ENCODE data around the gene CCL18. TPM values are rescaled to one million over a fixed set of nuclear protein-coding genes. Genes with fewer than 3 reads are reported as not detected.

CCL18 gene
- total RNA-seq, 1 experiment from 2014 or later, result not detected

GRCh38 chr17:36016555-36016954, 47.5 kb upstream of the CCL18 start:
- Histone ChIP-seq H3K79me2 (ENCODE audit: low read depth) (no peaks in the 10 kb centered on the region), H3K27ac (no peak overlapping the region), H3K27me3 (ENCODE audit: insufficient read depth, low read depth) (peaks cover 76% of the 10 kb centered on the region), H2AFZ (no peak overlapping the region), H3K9me2 (ENCODE audit: insufficient read depth) (no peaks in the 10 kb centered on the region), H3K4me2 (no peak overlapping the region), H4K20me1 (ENCODE audit: insufficient read depth) (no peaks in the 10 kb centered on the region), H3K4me3 (no peak overlapping the region), H3K9me3 (ENCODE audit: insufficient read depth, low read depth) (no peaks in the 10 kb centered on the region), H3K36me3 (ENCODE audit: low read depth) (no peaks in the 10 kb centered on the region), H3F3A (ENCODE audit: insufficient read depth, low read depth) (no peaks in the 10 kb centered on the region), H3K4me1 (replicated peaks; ENCODE audit: insufficient read depth) (no peaks in the 10 kb centered on the region)
- POLR2A ChIA-PET (ENCODE audit: unreplicated experiment), result no interaction called here
- no TSS peak for BruUV-seq (replicated peaks)
- intact Hi-C loops (cut with micrococcal nuclease; ENCODE audit: unreplicated experiment), result no loop called here
- no peak for DNase-seq
- CTCF ChIA-PET, result no interaction called here
- TF ChIP-seq EZH2 (IDR thresholded peaks at IDR 0.05; ENCODE audit: low read depth) (no peak), CTCF (conservative IDR thresholded peaks at IDR 0.05) (no peak)

GRCh38 chr17:36017799-36018198, 46.3 kb upstream of the CCL18 start, which contains the start of gene CCL23:
Gene CCL23 (minus strand): TSS chr17:36017972. CDS start chr17:36017897, 75 bp downstream.
- H3K4me3 ChIP-seq, result no peak within 1 kb of the TSS
- ChIA-PET POLR2A (ENCODE audit: unreplicated experiment) (no interaction called here), CTCF (no interaction called here)
- peaks cover 76% of the 10 kb centered on the region for H3K27me3 ChIP-seq (ENCODE audit: insufficient read depth, low read depth)
- TF ChIP-seq EZH2 (IDR thresholded peaks at IDR 0.05; ENCODE audit: low read depth) (no peak), CTCF (conservative IDR thresholded peaks at IDR 0.05) (no peak)
- intact Hi-C loops (cut with micrococcal nuclease; ENCODE audit: unreplicated experiment), result no loop called here
- no TSS peak for BruUV-seq (replicated peaks)
- no peak within 1 kb of the TSS for H3K27ac ChIP-seq
- no peaks in the 10 kb centered on the region for H3K9me3 ChIP-seq (ENCODE audit: insufficient read depth, low read depth)
- DNase-seq, result no peak
- no peaks in the 10 kb centered on the region for H4K20me1 ChIP-seq (ENCODE audit: insufficient read depth)
- no peaks in the 10 kb centered on the region for H3K79me2 ChIP-seq (ENCODE audit: low read depth)
- H3K4me1 ChIP-seq (replicated peaks; ENCODE audit: insufficient read depth), result no peaks in the 10 kb centered on the region
- no peaks in the 10 kb centered on the region for H3K9me2 ChIP-seq (ENCODE audit: insufficient read depth)
- H3K4me2 ChIP-seq, result no peak within 1 kb of the TSS
- no peaks in the 10 kb centered on the region for H3K36me3 ChIP-seq (ENCODE audit: low read depth)
- H2AFZ ChIP-seq, result no peak within 1 kb of the TSS
- H3F3A ChIP-seq (ENCODE audit: insufficient read depth, low read depth), result no peaks in the 10 kb centered on the region

- intact Hi-C loops (cut with micrococcal nuclease; ENCODE audit: unreplicated experiment), result no loop called here
- ChIA-PET CTCF (no interaction called here), POLR2A (ENCODE audit: unreplicated experiment) (no interaction called here)
- H3K27me3 ChIP-seq (ENCODE audit: insufficient read depth, low read depth), result peaks cover 76% of the 10 kb centered on the region
- no peaks in the 10 kb centered on the region for H3K9me3 ChIP-seq (ENCODE audit: insufficient read depth, low read depth)
- H3K4me2 ChIP-seq, result no peak overlapping the region
- H2AFZ ChIP-seq, result no peak overlapping the region
- no peak overlapping the region for H3K27ac ChIP-seq
- TF ChIP-seq EZH2 (IDR thresholded peaks at IDR 0.05; ENCODE audit: low read depth), result no peak
- no peak for TF ChIP-seq CTCF (conservative IDR thresholded peaks at IDR 0.05)
- DNase-seq, result no peak
- no peaks in the 10 kb centered on the region for H3K4me1 ChIP-seq (replicated peaks; ENCODE audit: insufficient read depth)
- no peaks in the 10 kb centered on the region for H4K20me1 ChIP-seq (ENCODE audit: insufficient read depth)
- no peaks in the 10 kb centered on the region for H3F3A ChIP-seq (ENCODE audit: insufficient read depth, low read depth)
- H3K9me2 ChIP-seq (ENCODE audit: insufficient read depth), result no peaks in the 10 kb centered on the region
- H3K4me3 ChIP-seq, result no peak overlapping the region
- BruUV-seq (replicated peaks), result no TSS peak
- H3K79me2 ChIP-seq (ENCODE audit: low read depth), result no peaks in the 10 kb centered on the region
- no peaks in the 10 kb centered on the region for H3K36me3 ChIP-seq (ENCODE audit: low read depth)
Observed at GRCh38 chr17:36019423-36019822, 44.6 kb upstream of the CCL18 start.
